Measurements from ENCODE around the gene ALAS1.

- TF ChIP-seq ZNF274 (IDR thresholded peaks at IDR 0.05; ENCODE audit: low read depth, low read length), result no peak
- TF ChIP-seq YY1 (IDR thresholded peaks at IDR 0.05; ENCODE audit: insufficient read depth, insufficient read length), result no peak
Measured at GRCh38 chr3:52250122-52250521, 52.2 kb downstream of the ALAS1 start.

Data from NT2/D1 (cell line).